NCI-H1694 treated with DMSO at 0.1 percent for 48 hours (cell line): Measurements from ENCODE around the gene CREB3L2.
"Not testable (repeated sequence)": the region's sequence is repeated elsewhere in the genome, so short reads cannot be mapped to it uniquely, and the experiment has no call there.

ENCODE experiments used
- DNase-seq: peaks from one replicate; lab custom pipeline; 2025; lab: John Stamatoyannopoulos, UW

Gene CREB3L2

DNA sequence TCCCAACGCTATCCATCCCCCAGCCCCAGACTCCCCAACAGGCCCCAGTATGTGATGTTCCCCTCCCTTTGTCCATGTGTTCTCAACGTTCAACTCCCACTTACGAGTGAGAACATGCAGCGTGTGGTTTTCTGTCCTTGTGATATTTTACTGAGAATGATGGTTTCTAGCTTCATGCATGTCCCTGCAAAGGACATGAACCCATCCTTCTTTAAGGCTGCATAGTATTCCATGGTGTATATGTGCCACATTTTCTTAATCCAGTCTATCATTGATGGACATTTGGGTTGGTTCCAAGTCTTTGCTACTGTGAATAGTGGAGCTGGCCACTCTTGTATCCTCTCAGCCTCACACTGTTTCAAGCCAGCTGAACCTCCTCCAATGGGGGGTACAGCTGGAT is 33.5 kb downstream of the CREB3L2 start:
- DNase-seq: not testable (repeated sequence)

DNA sequence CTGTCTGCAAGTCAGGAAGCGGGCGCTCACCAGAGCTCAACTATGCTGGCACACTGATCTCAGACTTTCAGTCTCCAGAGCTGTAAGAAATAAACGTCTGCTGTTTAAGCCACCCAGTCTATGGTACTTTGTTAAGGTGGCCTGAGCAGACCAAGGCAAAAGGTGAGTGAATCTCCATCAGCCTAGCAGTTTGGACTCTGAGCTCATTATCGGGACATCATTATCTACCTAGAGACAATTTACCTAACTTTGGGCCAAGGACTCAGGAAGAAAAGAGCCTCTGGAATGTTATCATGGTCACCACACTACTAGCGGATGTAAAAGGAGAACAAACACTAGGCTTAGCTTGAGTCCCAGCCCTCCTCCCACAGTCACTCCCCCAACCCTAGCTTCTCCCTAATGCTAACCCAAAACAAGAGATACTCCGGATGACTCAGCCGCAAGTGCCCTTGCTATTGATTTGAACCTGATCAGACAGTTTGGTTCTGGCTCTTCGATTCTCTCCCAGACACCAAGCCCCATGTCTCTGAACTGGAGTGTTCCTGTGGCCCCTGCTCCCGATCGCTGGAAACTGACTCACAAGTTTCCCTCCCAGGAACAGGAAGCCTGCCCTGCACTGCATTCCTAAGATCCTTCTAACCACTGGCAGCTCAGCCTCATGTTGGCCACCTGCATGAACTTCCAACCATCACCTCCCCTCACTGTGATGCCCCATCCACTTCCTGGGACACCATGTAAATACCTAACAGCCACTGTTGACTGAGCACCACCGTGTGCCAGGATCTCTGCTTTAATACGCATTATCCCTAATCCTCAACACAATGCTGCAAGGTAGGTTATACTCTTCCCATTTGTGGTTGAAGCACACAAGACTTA is 34.5 kb downstream of the CREB3L2 start:
- no peak for DNase-seq

DNA sequence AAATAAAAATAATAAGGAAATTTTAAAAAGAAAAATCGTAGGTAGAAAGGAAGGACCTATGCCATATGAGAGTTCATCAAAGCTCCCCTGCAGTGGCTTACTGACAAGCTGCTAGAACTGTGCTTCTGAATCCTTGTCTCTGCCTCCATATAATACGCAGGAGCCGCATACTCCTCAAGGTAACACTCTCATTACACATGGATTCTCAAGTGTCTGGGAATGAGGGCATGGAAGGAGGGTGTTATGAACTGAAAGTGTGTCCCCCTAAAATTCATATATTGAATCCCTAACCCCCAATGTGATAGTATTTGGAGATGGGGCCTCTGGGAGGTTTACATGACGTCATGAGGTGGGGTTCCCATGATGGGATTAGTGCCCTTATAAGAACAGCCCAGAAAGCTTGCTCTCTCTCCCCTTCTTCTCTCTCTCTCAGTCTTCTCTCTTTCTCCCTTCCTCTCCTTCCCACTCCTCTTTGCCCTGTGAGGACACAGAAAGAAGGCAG is 35.2 kb downstream of the CREB3L2 start:
- no peak for DNase-seq

DNA sequence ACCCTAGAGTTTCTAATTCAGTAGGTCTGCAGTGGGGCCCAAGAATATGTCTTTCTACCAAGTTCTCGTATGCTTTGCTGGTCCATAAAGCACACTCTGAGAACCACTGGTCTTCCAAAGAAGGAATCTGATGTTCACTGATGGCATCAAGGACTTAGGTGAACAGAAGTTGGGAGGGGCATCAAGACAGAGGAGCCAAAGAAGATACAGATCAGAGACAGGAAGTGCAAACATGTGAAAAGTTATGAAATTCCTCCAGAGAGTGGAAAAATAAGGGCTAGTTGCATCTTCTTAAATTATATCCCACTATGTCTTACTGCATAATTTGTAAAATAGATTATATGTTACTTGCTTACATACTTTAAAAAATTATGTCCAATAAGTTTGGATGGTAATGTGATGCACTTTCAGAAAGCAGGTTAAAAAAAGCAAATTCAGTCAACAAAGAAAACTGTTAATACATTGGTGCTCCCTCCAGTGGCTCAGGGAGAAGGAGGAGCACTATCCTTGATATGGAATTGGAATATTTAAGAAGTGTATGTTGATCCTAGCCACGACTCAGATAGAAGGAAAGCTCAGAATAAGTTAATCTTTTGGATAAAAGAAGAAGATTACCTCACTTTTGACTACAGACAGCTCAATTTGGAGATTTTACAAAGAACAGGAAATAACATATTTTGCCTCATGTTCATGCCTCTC is 35.8 kb downstream of the CREB3L2 start:
- no peak for DNase-seq

DNA sequence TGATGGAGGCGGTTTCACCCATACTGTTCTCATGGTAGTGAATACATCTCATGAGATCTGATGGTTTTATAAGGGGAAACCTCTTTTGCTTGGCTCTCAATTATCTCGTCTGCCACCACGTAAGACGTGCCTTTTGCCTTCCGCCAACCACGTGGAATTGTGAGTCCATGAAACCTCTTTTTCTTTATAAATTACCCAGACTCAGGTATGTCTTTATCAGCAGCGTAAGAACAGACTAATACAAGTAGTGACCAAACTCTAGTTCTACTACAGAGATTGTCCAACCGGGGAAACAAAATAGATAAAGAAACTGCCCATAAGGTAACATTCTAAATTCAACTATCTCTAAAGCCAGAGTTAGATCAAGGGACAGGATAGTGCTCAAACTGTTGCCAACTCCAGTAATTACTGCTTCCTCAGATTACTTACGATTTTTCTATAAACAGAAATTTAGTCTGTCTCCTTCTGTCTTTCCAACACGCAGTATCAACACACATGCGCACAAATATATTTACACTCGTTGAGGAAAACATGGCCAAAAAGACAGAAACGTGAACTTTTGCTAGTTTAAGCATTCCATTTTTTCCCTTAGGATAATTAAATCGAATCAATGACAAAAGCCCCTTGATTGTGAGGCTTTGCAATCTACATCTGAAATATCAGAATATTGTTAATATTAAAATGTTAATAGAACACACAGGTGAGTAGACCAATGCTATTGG is 36.9 kb downstream of the CREB3L2 start:
- DNase-seq: no peak

DNA sequence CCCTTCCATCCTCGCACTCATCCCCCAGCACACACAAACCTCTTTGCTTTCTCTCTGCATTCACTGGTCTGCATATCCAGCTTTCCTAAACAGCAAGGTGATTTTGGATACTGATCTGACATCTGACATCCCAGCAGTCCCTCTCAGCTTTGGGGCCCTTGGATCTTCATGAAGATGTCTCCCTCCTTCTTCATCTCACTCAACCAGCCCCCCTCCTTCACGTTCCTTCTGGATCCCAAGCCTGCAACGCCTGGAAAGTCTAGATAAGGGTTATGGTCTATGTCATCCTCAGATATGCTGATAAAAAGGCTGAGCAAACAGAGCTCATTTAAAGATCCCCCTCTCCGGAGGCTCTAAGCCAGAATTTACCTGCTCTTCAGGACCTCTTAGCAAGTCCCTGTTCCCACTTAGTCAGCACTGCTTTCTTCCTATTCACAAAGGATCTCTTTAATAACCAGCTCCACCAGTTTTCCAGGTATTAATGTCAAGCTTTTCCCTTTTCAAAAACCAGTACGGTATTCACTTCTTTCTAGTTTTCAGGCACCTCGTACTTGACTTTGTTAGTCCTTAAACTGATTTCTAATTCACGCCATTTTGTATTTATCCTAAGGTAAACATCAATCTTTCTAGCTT is 38.9 kb downstream of the CREB3L2 start:
- no peak for DNase-seq

DNA sequence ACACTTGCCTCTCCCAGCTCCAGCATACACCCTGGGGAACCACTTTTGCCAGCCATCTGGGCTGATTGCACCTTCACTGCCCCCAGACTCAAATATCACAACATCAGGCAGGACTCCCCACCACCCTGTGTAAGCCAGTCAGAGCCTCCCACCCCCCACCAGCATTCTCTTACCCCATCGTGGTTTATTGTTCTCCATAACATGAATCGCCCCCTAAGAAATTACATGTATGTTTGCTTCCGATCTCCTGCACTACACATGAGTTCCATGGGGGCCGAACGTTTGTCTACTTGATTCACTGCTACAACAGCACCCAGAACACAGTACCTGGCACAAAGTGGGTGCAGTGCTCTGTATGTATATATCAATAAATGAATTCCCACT is 39.4 kb downstream of the CREB3L2 start:
- DNase-seq: no peak

DNA sequence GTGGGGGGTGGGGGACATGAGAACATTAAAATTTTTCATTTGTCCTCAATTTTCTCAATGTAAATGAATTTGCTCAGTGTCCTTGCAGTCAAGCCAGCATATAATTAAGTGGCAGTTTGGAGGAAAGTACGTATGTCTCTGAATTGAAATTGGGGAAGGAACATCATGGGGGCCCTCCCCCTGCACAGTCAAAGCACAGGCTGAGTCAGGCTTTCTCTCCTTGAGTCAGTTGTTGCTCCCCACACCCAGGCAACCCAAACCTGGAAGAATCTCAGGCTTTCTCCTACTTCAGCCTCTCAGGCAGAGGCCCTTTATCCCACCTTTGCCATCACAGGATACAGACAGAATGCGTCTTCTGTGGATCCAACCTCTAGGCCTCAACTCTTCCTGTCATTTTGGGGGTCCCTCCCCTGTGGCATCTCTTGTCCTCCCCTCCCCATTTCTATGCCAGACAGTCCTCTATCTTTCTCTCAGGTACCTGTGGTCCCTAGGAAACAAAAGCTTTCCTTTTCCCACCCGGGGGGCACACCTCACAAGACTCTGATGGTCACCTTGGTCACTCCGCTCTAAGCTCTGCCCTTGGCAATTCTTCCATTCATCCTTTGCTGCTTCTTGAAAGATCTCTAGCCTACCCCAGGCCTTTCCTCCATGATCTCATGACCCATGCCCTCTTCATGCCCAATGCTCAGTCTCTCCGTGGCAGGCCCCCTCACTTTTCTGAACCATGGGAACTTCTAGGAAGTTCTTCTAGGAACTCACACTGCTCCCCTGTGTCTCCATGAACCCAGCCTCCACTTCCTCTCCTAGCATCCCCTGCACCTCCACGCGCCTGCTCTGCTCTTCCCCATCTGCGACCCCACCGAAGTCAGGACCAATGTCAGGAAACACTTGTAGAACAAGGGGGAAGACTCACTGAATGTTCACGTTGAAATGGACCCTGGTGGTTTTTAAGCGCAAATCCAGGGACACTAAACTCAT is 40.4 kb downstream of the CREB3L2 start:
- DNase-seq: no peak

DNA sequence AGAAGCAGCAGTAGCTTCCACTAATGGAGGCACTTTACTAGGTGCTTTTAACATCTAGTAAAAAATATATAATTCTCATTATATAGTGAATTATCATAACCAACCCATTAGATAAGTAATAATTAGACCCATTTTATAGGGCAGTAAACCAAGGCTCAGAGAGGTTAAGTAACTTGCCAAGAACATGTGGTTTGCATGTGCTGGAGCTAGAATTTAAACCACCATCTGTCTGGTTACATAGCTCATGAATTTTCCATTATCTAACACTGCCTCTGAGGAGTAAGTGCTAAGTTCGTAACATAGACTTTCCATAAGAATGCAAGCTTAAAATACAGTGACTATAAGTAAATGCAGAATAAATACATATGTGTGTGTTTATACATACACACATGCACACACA is 41.9 kb downstream of the CREB3L2 start:
- no peak for DNase-seq

DNA sequence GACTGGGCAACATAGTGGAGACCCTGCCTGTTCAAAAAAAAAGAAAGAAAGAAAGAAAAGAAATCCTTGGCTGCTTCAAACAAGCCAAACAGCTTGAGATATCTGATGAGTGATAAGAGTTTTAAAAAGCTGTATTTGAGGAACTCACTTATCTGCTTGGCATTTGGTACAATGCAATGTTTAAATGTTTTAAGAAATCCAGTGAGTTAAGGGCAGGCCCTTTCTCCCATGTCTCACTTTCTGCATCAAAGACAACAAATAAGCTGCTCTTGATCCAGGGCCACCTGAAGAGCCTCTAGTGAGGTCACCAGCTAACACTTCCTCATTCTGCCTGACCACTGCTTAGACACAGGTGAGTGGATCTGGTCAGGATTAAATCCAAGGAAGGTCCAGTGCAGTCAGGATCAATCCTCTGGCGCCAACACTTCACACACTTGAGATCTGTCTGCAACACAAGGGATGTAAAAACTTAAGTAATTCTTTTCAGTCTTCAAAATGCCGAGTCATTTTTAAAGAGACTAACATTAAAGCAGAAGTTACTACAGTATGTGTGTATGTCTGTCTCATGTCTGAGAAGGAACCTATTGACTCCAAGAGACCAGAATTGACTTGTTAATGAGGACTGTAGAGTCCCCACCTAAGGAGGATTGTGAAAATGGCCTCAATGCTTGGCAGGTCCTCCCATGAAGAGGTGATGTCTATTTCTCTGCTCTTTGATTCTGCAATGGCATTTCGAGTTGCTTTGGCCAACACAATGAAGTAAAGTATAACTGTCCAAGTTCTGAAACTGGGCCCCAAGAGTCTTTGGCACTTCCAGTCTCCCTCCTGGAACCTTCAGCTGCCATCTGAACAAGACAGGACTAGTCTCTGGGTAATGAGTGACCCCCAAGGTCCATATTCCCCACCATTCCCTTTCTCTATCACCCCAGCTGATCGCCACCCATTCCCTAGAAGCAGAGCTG is 43.1 kb downstream of the CREB3L2 start:
- no peak for DNase-seq

DNA sequence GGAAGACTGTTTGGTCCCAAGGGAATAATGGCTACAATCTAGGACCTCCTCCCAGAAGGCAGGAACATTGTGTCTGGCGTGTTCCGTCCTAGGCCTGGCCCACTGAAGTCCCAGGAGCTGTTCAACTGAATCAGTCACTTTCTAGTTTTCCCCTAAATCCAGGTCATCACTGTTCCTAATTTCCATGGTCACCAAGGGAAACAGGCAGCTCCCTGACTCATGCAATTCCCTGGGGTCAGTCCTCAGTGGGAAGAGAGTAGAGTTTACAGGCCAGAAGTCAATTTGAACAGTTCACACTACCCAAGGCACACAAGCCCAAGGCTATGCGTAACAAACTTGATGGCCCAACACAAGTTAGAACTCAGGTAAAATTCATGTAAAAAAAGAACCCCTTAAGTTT is 44.0 kb downstream of the CREB3L2 start:
- no peak for DNase-seq

DNA sequence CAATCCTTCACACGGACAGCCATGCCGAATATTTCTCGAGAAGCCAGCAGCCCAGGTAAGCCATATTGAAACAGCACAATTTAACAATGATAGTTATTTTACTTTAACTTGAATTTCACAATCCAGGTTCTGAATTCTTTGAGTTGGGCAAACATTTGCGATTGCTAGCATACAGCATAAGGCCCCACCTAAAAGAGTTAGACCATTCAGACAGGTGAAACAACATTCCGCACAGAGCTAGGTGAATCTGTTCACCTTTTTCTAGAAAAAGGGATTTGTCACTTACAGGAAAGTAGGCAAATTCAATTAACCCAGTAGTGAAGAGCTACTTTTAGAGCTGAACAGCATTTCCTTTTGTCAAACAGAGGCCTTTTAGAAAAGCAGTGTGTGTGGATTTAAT is 45.3 kb downstream of the CREB3L2 start:
- DNase-seq: no peak

DNA sequence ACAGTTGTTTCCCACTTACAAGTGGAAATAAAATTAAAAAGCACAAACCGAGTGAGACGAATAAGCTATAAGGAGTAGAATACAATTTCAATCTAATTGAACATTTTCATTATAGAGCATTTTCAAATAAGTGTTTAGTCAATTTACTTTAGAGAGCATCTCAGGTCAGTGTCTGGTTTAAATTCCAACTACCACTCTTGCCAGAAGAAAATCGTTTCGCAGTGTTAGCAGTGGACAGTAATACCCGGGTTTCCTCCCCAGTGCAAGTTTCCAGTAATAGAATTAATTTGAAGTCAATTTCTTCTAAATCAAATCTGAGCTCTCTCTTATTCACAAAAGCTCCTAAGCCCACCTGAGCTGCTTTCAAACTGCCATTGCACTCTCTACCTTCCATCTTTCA is 45.7 kb downstream of the CREB3L2 start:
- no peak for DNase-seq

DNA sequence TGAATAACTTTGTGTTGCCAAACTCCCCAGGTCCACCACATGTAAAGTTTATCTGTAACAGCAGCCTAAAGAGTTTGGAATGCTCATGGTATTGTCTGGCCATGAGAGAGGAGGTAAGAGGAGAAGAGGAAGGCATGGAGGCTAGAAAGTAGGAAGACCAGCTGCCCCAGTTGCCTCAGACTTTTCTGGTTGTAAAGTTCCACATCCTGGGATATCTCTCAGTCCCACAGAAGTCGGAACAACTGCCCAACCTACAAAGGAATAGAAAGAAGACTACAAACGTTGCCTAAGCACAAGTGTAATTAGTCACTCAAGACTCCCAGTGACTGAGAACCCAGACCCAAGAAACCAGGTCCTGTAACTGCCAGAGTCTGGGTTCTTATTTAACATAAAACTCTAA is 47.3 kb downstream of the CREB3L2 start:
- DNase-seq: no peak

DNA sequence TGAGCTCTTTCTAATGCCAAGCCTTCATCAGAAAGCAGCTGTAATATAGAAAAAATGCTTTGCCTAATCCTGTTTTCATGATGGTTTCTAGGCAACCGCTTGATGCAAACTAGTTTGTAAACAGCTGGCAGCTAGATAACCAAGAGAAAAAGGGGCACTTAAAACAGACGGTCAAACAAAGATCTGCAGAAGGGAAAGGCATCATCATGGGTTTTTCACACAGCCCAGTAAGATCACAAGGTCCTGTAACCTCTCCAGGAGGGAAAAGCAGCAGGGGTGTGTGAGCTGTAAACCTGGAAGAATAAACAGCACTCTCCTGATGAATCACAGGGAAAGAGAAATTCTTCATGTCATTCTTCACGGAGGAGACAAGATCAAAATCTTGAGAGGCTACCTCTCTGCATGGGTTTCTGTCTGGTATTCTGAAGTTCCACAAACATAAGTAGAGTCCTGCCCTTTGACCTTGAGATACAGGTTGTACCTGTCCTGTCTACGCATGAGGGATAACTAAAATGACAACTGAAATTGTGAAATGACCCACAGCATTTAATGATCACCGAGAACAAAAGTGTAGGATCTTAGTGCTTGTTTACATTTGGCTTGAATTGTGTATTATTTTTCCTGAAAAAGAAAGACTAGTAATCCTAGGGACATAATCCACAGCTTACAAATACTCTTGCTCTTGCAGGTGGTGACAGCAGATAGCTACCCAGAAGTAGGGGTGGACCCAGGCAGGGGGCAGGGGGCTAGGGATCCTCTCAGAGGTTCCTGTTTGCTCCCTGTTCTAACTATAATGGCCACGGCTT is 48.0 kb downstream of the CREB3L2 start:
- DNase-seq: no peak

DNA sequence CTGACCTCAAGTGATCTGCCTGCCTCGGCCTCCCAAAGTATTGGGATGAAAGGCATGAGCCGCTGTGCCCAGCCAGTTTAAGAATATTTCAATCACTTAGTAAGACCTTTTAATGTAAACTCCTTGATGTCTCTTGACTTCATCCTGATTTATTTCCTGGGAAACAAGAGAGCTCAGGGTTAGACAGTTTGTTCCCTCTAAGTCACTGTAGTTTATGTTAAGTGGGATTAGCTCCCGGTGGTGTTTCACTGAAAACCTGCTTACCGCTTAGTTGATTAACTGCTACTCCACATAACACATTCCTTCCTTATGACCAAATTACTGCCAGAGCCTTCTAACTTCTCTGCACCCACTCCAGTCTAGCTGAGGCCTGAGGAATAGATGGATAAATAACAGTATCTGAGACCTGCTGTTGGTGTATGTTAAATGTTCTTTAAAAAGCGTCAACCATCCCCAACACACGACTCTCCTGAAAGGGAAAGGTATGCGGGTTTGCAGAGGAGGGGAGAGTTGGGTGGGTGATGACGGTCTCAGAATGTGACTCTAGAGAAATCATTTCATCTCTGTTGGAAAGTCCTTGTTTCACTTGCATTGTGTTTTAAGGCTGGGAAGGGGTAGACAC is 48.7 kb downstream of the CREB3L2 start:
- DNase-seq: no peak

DNA sequence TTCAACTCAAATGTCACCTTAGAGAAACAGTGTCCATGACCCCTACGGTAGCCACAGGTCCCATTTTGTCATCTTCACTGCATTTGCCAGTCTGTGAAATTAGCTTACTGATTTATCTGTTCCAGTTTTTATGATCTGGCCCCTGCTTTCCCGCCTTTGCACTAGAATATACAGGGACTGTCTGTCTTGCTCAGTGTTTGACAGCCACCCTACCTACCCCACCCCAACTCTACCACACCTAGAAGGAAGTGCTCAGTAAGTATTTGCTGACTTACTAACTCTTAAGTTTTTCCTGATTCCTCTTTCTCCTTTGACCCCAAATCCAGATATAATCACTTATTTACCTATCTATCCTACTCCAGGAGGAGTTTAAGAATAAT is 49.5 kb downstream of the CREB3L2 start:
- DNase-seq: no peak

DNA sequence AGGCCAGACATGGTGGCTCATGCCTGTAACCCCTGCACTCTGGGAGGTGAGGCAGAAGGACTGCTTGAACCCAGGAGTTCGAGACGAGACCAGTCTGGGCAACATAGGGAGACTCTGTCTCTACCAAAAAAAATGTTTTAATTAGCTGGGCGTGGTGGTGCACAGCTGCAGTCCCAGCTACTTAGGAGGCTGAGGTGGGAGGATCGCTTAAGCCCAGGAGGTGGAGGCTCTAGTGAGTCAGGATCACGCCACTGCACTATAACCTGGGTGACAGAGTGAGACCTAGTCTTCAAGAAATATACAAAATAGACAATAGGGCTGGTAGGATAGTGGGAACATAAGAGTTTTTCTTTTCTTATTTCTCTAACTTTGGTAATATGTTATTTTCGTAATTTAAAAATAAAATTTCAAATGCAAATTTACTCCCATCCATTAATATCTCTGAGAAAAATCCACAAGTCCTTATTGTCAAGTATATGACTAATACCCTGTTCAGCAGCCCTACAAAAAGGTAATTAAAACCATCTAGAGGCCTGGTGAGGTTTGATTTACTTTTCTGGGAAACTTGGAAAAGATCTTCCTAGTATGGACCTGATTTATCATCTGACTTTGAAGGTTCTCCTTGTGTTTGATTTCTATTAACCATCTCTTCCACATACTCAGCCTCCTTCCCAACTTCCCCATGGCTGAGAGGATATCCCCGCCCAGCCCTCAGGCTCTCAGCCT is 50.0 kb downstream of the CREB3L2 start:
- no peak for DNase-seq
